Keratinocyte (primary cell): Measurements from ENCODE around the gene USP6. TPM values are rescaled to one million over a fixed set of nuclear protein-coding genes. Genes with fewer than 3 reads are reported as not detected.
"Not testable (repeated sequence)": the region's sequence is repeated elsewhere in the genome, so short reads cannot be mapped to it uniquely, and the experiment has no call there.

Experiments
- DNase-seq: peaks from one replicate; pipeline ENCODE4 v3.0.0-alpha.2; 2011; ENCODE audit warnings: low read depth, missing footprints, low spot score
- FAIRE-seq: peaks from 2 replicates; lab custom pipeline; 2011; peaks lifted over from hg19 to GRCh38; lab: Jason Lieb, UNC
- H2AFZ ChIP-seq: 2 replicates; pipeline ENCODE4 v1.6.0; 2012; ENCODE audit warnings: low read length, control low read depth, inconsistent platforms; ENCODE audit not compliant: control insufficient read depth
- H3K27ac ChIP-seq: 2 replicates; pipeline ENCODE4 v1.5.1; 2011; ENCODE audit warnings: low read length; ENCODE audit not compliant: control insufficient read depth, insufficient read depth
- H3K27me3 ChIP-seq: 3 replicates; pipeline ENCODE4 v1.6.0; 2011; ENCODE audit warnings: low read length; ENCODE audit not compliant: control insufficient read depth, insufficient read depth; ENCODE audit errors: extremely low read depth
- H3K36me3 ChIP-seq, 2 experiments: 2 replicates in 1 of 2; 3 replicates in 1 of 2; pipeline ENCODE4 v1.5.1; 2011; ENCODE audit warnings: low read length in 2 of 2, mild to moderate bottlenecking in 1 of 2; ENCODE audit not compliant: control insufficient read depth in 2 of 2, insufficient read depth in 2 of 2; ENCODE audit errors: extremely low read depth in 1 of 2
- H3K4me1 ChIP-seq: 3 replicates; pipeline ENCODE4 v1.5.1; 2011; ENCODE audit warnings: low read length; ENCODE audit not compliant: control insufficient read depth, insufficient read depth; ENCODE audit errors: extremely low read depth
- H3K4me2 ChIP-seq: 3 replicates; pipeline ENCODE4 v1.6.0; 2011; ENCODE audit warnings: low read depth, low read length; ENCODE audit not compliant: control insufficient read depth, insufficient read depth; ENCODE audit errors: extremely low read depth
- H3K4me3 ChIP-seq, 3 experiments: fragments of 200-600 bp in 1 of 3; sonication (generic) in 1 of 3; 2 replicates in 2 of 3; 3 replicates in 1 of 3; pipeline ENCODE4 v1.5.1; 2011 to 2016; ENCODE audit warnings: low read length in 3 of 3, mild to moderate bottlenecking in 3 of 3, control low read depth in 2 of 3, inconsistent platforms in 1 of 3, low read depth in 1 of 3, mixed read lengths in 1 of 3, mixed run types in 1 of 3, moderate library complexity in 1 of 3; ENCODE audit not compliant: control insufficient read depth in 2 of 3, insufficient read depth in 2 of 3; ENCODE audit errors: extremely low read depth in 1 of 3
- H3K79me2 ChIP-seq: 2 replicates; pipeline ENCODE4 v1.6.0; 2012; ENCODE audit warnings: low read length; ENCODE audit not compliant: control insufficient read depth, insufficient read depth
- H3K9ac ChIP-seq: 3 replicates; pipeline ENCODE4 v1.6.0; 2011; ENCODE audit warnings: low read length; ENCODE audit not compliant: control insufficient read depth, insufficient read depth; ENCODE audit errors: extremely low read depth
- H3K9me1 ChIP-seq: 3 replicates; pipeline ENCODE4 v1.6.0; 2011; ENCODE audit warnings: low read length; ENCODE audit not compliant: control insufficient read depth, insufficient read depth; ENCODE audit errors: extremely low read depth
- H3K9me3 ChIP-seq: 2 replicates; pipeline ENCODE4 v1.5.1; 2012; ENCODE audit warnings: low read depth, low read length; ENCODE audit not compliant: control insufficient read depth
- H4K20me1 ChIP-seq: 3 replicates; pipeline ENCODE4 v1.6.0; 2011; ENCODE audit warnings: low read length; ENCODE audit not compliant: control insufficient read depth, insufficient read depth; ENCODE audit errors: extremely low read depth
- EZH2 ChIP-seq: IDR thresholded peaks from one replicate; pipeline ENCODE4 v1.6.1; 2012; ENCODE audit warnings: inconsistent platforms, mild to moderate bottlenecking, low read length, moderate library complexity
- dilution Hi-C: fragments of 300-500 bp; cut with MboI; formaldehyde crosslinking; loops from one replicate; pipeline ENCODE4 v1.7.0; 2020; ENCODE audit warnings: low sequenced_read_pairs; ENCODE audit not compliant: extremely low pct_ligation_motif_present
- polyA plus RNA-seq, 5 experiments: library from polyadenylated mRNA; depleted of rRNA in 3 of 5; stranded (reverse) in 3 of 5; stranded (forward) in 1 of 5; unstranded in 1 of 5; fragments of >200 nt; gene quantifications; 1 replicate in 1 of 5; 2 replicates in 3 of 5; 3 replicates in 1 of 5; pipeline versions ENCODE4 v1.2.1 to v1.2.3, GENCODE V29; 2011 to 2012; ENCODE audit warnings: missing spikeins in 2 of 5, low read depth in 1 of 5, low replicate concordance in 1 of 5
- TF ChIP-seq, protein P1 (sequence below), 3 experiments: IDR thresholded peaks in 1 of 3; conservative IDR thresholded peaks in 1 of 3; optimal IDR thresholded peaks in 1 of 3; 2 replicates in 2 of 3; 3 replicates in 1 of 3; pipeline versions ENCODE3 to v1.5.1; 2011; ENCODE audit warnings: low read length in 3 of 3, mild to moderate bottlenecking in 3 of 3, moderate library complexity in 2 of 3, control low read depth in 1 of 3, inconsistent platforms in 1 of 3; ENCODE audit not compliant: insufficient read depth in 2 of 3; ENCODE audit errors: extremely low read depth in 1 of 3

Gene USP6
- polyA plus RNA-seq, 1 donor (not counting 4 experiments of a cell fraction or from before 2014, with no cell fraction given), result not detected

DNA sequence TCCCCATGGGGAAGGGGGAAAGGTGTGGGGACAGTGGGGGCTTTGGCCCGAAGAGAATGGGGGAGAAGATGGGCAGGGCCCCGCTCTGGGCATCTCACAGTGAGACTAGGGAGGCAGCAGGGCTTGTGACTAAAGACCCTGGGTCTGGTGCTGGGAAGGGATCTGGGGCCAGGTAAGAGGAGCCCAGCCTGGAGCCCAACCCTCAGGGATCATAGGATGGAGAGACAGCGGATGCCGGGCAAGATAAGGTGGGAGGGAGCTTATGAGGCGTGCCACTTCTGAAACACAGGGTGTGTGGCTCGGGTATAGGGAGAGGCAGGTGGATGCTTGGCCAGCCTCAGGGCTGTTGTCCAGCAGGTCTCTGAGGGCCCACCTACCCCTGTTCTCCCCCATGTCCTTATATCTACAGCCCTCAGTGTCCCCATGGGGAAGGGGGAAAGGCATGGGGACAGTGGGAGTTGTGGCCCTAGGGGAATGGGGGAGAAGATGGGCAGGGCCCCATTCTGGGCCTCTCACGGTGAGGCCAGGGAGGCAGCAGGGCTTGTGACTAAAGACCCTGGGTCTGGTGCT, 15.4 kb downstream of the USP6 start:
- no peak for TF ChIP-seq EZH2
- TF ChIP-seq, protein P1, sequence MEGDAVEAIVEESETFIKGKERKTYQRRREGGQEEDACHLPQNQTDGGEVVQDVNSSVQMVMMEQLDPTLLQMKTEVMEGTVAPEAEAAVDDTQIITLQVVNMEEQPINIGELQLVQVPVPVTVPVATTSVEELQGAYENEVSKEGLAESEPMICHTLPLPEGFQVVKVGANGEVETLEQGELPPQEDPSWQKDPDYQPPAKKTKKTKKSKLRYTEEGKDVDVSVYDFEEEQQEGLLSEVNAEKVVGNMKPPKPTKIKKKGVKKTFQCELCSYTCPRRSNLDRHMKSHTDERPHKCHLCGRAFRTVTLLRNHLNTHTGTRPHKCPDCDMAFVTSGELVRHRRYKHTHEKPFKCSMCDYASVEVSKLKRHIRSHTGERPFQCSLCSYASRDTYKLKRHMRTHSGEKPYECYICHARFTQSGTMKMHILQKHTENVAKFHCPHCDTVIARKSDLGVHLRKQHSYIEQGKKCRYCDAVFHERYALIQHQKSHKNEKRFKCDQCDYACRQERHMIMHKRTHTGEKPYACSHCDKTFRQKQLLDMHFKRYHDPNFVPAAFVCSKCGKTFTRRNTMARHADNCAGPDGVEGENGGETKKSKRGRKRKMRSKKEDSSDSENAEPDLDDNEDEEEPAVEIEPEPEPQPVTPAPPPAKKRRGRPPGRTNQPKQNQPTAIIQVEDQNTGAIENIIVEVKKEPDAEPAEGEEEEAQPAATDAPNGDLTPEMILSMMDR (optimal IDR thresholded peaks at IDR 0.05 in 1 of 3, IDR thresholded peaks at IDR 0.05 in 1 of 3, conservative IDR thresholded peaks at IDR 0.05 in 1 of 3; ENCODE audit: extremely low read depth in 1 of 3, insufficient read depth in 2 of 3, low read length in 3 of 3), result no peak
- FAIRE-seq (no peak), DNase-seq (no peak)
- Histone ChIP-seq H3K4me3 (no peak overlapping the region), H3K4me2 (no peak overlapping the region), H3K9ac (no peak overlapping the region), H3K27ac (no peak overlapping the region), H3K79me2 (no peaks in the 10 kb centered on the region), H3K27me3 (no peaks in the 10 kb centered on the region), H3K36me3 (no peaks in the 10 kb centered on the region), H4K20me1 (no peaks in the 10 kb centered on the region), H3K4me1 (no peaks in the 10 kb centered on the region), H2AFZ (no peak overlapping the region), H3K9me1 (no peaks in the 10 kb centered on the region), H3K9me3 (no peaks in the 10 kb centered on the region)
- dilution Hi-C loops, result no loop called here

DNA sequence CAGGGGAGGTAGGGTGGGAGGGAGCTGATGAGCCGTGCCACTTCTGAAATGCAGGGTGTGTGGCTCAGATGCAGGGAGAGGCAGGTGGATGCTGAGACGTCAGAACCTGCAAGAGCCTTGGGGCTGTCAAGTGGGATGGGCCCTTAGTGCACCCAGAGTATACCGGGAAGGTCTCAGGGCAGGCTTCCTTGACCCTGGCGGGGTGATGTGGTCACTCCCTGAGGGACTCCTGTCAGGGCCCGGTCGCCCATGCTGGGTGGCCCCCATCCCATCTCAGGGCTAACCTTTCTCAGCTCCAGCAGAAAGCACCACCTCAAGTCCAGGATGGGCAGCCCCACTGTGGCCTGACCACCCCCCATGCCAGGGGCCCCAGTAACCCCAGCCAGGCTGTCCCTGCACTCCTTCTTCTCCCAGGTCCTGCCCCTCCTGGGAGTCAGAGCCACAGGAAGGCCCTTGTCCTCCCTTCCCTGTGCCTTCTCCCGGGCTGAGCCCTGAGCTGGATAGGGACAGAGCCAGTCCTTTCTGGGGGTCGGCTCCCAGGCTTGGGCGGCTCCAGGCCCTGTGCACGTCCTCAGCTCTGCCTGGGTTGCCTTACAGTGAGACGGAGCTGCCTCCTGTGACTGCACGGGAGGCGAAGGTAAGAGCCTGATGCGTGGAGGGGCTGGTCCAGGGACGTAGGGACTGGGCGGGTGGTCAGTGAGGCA, 16.1 kb downstream of the USP6 start:
- FAIRE-seq, H3K9ac ChIP-seq, H3K27me3 ChIP-seq, H3K4me3 ChIP-seq, H3K4me2 ChIP-seq, H4K20me1 ChIP-seq, H3K9me3 ChIP-seq, H3K27ac ChIP-seq, dilution Hi-C loops, H3K36me3 ChIP-seq, DNase-seq, H3K79me2 ChIP-seq, H3K4me1 ChIP-seq, H3K9me1 ChIP-seq, H2AFZ ChIP-seq: not testable (repeated sequence)

DNA sequence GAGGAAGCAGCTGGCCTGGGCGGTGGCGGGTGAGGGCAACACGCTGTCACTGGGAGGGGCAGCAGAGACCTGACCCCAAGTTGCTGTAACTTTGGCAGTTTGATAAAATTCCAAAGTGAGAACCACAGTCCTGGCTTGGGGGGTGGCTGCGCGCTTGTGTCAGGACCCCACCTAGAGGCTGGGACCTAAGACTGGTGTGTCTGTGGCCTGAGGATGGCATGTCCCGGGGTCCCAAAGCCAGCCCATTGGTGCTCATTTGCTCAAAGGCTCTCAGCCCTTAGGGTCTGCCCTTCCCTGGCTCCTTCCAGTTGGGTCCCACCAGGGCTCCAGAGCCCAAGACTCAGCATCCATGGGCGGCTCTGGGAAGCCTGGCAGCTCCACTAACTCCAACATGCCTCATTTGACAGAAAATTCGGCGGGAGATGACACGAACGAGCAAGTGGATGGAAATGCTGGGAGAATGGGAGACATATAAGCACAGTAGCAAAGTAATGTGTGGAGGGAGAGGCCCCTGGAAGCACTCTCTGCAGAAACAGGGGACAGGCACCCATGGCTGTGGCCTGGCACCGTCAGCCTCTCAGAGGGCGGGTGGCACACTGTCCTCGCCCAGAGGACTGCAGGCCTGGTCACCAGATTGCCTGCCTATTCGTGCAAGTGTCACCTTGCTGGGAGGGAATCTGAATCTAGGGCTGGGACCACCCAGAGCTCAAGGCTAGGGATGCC, 16.8 kb downstream of the USP6 start:
- H3K4me2 ChIP-seq, H3K9me3 ChIP-seq, H4K20me1 ChIP-seq, H3K27me3 ChIP-seq, H3K4me3 ChIP-seq, H3K36me3 ChIP-seq, H3K9ac ChIP-seq, FAIRE-seq, dilution Hi-C loops, H2AFZ ChIP-seq, H3K27ac ChIP-seq, H3K79me2 ChIP-seq, DNase-seq, H3K4me1 ChIP-seq, H3K9me1 ChIP-seq: not testable (repeated sequence)
